Caco-2 (cell line): Measurements from ENCODE around the gene CHRD. TPM values are rescaled to one million over a fixed set of nuclear protein-coding genes. Genes with fewer than 3 reads are reported as not detected.

Experiments
- BruUV-seq: library from RNA; stranded (reverse); fragments of 400-500 nt; replicated peaks from 2 replicates; lab custom pipeline; 2021; lab: Mats Ljungman, UMichigan
- CTCF ChIA-PET: fragments of 300-600 bp; sonication (Branson Sonifier 250); formaldehyde crosslinking; loops from one replicate; lab custom pipeline; 2022; ENCODE audit warnings: antibody characterized with exemption; lab: Charles Lee
- POLR2A ChIA-PET: fragments of 300-600 bp; sonication (Branson Sonifier 250); formaldehyde crosslinking; loops from one replicate; lab custom pipeline; 2022; ENCODE audit warnings: antibody characterized with exemption; lab: Charles Lee
- DNase-seq, 2 experiments: peaks; one replicate each; pipeline versions ENCODE4 v3.0.0 to v3.0.0-alpha.2; 2020 to 2022
- H3K27me3 ChIP-seq: replicated peaks from 2 replicates; pipeline ENCODE4 v1.6.0; 2011; ENCODE audit warnings: low read length; ENCODE audit not compliant: control insufficient read depth, insufficient read depth
- H3K36me3 ChIP-seq: 2 replicates; pipeline ENCODE4 v1.5.1; 2011; ENCODE audit warnings: low read length; ENCODE audit not compliant: control insufficient read depth, insufficient read depth
- H3K4me1 ChIP-seq: fragments of 250-450 bp; sonication (Bioruptor Pico); 2 replicates; pipeline ENCODE4 v1.5.1; 2020; ENCODE audit warnings: mild to moderate bottlenecking
- H3K4me3 ChIP-seq: 2 replicates; pipeline ENCODE4 v1.5.1; 2011; ENCODE audit warnings: low read depth, mild to moderate bottlenecking, control low read depth, low read length
- H3K9me3 ChIP-seq: fragments of 250-450 bp; sonication (Bioruptor Pico); 2 replicates; pipeline ENCODE4 v1.5.1; 2020; ENCODE audit warnings: mild to moderate bottlenecking, moderate library complexity
- H3K27ac Mint-ChIP-seq: one replicate; pipeline ENCODE4 v1.8.0; 2022; ENCODE audit warnings: mixed read lengths; ENCODE audit not compliant: unreplicated experiment
- H3K27me3 Mint-ChIP-seq: one replicate; pipeline ENCODE4 v1.8.0; 2022; ENCODE audit warnings: mixed read lengths; ENCODE audit not compliant: insufficient read depth, unreplicated experiment
- H3K36me3 Mint-ChIP-seq: one replicate; pipeline ENCODE4 v1.8.0; 2022; ENCODE audit warnings: mild to moderate bottlenecking, mixed read lengths; ENCODE audit not compliant: insufficient read depth, unreplicated experiment
- H3K4me1 Mint-ChIP-seq: one replicate; pipeline ENCODE4 v1.8.0; 2022; ENCODE audit warnings: low read depth, mixed read lengths; ENCODE audit not compliant: unreplicated experiment
- H3K4me3 Mint-ChIP-seq: one replicate; pipeline ENCODE4 v1.8.0; 2022; ENCODE audit warnings: mild to moderate bottlenecking, moderate library complexity, mixed read lengths; ENCODE audit not compliant: unreplicated experiment
- H3K9me3 Mint-ChIP-seq: one replicate; pipeline ENCODE4 v1.8.0; 2022; ENCODE audit warnings: mixed read lengths; ENCODE audit not compliant: unreplicated experiment
- intact Hi-C: fragments of 100-400 bp; cut with micrococcal nuclease; formaldehyde crosslinking; loops from one replicate; pipeline ENCODE4 v1.10.0; 2022; ENCODE audit not compliant: unreplicated experiment
- total RNA-seq: library from RNA; stranded (reverse); gene quantifications from 2 replicates; pipeline ENCODE4 v1.2.3, GENCODE V29; 2022
- TF ChIP-seq, protein P1 (sequence below), 2 experiments: fragments of 200-600 bp in 1 of 2; IDR thresholded peaks; 1 replicate in 1 of 2; 2 replicates in 1 of 2; pipeline versions ENCODE4 v1.5.1 to v1.8.0; 2011 to 2022; ENCODE audit warnings: antibody characterized with exemption in 1 of 2, control low read depth in 1 of 2, inconsistent platforms in 1 of 2, low read depth in 1 of 2, low read length in 1 of 2, mild to moderate bottlenecking in 1 of 2, moderate library complexity in 1 of 2; ENCODE audit not compliant: insufficient read depth in 1 of 2, severe bottlenecking in 1 of 2, unreplicated experiment in 1 of 2

Gene CHRD
- total RNA-seq, 1 experiment from 2014 or later: 6.4 TPM

DNA sequence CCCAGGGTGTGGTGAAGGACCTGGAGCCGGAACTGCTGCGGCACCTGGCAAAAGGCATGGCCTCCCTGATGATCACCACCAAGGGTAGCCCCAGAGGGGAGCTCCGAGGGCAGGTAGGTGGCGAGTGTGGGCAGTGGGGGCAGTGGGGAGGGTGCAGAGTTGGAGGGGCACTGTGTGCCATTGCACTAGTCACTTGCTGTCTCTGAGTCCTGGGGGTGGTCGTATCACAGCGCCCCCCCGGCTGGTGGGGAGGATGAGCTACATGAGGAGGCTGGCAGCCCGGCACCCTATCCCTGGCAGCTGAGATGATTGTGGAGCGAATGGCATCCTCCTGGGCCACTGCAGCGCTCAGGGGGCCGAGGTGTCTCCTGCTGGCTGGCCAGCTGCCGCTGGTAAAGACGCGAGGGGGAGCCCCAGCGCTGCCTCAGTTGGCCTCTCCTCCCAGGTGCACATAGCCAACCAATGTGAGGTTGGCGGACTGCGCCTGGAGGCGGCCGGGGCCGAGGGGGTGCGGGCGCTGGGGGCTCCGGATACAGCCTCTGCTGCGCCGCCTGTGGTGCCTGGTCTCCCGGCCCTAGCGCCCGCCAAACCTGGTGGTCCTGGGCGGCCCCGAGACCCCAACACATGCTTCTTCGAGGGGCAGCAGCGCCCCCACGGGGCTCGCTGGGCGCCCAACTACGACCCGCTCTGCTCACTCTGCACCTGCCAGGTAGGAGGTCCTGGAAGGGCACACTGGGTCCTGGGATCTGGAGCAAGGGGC lies 6.4 kb downstream of the CHRD start:
- Mint-ChIP-seq H3K9me3 (no peaks in the 10 kb centered on the region), H3K27me3 (peaks cover 3% of the 10 kb centered on the region), H3K36me3 (no peaks in the 10 kb centered on the region), H3K27ac (no peak overlapping the region), H3K4me1 (no peaks in the 10 kb centered on the region), H3K4me3 (no peak overlapping the region)
- no peak for DNase-seq
- POLR2A ChIA-PET: interaction anchor here (0.6 kb wide), 2 partner anchors 18 to 26 kb away, joined by 3 to 4 read pairs; no protein-coding TSS in a partner anchor
- Histone ChIP-seq H3K4me1 (no peaks in the 10 kb centered on the region), H3K36me3 (peaks cover 1% of the 10 kb centered on the region; the same call in 1 of the 2 replicates), H3K9me3 (no peaks in the 10 kb centered on the region), H3K4me3 (no peak overlapping the region), H3K27me3 (no peaks in the 10 kb centered on the region; the same call in 1 of the 2 replicates)
- BruUV-seq: no TSS peak
- TF ChIP-seq, protein P1, sequence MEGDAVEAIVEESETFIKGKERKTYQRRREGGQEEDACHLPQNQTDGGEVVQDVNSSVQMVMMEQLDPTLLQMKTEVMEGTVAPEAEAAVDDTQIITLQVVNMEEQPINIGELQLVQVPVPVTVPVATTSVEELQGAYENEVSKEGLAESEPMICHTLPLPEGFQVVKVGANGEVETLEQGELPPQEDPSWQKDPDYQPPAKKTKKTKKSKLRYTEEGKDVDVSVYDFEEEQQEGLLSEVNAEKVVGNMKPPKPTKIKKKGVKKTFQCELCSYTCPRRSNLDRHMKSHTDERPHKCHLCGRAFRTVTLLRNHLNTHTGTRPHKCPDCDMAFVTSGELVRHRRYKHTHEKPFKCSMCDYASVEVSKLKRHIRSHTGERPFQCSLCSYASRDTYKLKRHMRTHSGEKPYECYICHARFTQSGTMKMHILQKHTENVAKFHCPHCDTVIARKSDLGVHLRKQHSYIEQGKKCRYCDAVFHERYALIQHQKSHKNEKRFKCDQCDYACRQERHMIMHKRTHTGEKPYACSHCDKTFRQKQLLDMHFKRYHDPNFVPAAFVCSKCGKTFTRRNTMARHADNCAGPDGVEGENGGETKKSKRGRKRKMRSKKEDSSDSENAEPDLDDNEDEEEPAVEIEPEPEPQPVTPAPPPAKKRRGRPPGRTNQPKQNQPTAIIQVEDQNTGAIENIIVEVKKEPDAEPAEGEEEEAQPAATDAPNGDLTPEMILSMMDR (IDR thresholded peaks at IDR 0.05; ENCODE audit: insufficient read depth in 1 of 2, low read depth in 1 of 2, low read length in 1 of 2, severe bottlenecking in 1 of 2, unreplicated experiment in 1 of 2): no peak
- CTCF ChIA-PET: interaction anchor here (0.7 kb wide), 1 partner anchor 15 kb away, joined by 5 read pairs; no protein-coding TSS in a partner anchor
- intact Hi-C loops: no loop called here

DNA sequence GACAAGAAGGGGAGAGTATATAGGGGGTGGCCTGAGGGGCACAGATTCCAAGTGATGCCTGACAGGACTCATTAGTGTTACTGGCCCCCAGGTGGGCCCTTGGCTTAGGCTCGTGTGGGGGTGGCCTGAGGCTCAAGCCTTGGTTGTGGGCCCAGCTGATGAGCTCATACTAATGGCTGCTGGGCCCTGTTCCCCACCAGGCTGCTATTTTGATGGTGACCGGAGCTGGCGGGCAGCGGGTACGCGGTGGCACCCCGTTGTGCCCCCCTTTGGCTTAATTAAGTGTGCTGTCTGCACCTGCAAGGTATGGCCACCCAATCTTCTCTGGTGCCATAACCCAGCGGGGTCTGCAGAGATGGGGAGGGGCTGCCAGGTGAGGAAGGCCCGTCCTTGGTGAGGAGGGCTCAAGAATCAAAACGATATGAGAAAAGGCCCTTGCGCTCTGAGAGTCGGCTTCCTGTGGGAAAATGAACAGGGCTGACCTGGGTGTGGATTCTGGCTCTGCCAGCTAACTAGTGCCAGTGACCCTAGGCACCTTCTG lies 7.4 kb downstream of the CHRD start:
- Mint-ChIP-seq H3K27me3 (peaks cover 3% of the 10 kb centered on the region), H3K4me3 (no peak overlapping the region), H3K36me3 (no peaks in the 10 kb centered on the region), H3K4me1 (no peaks in the 10 kb centered on the region), H3K27ac (no peak overlapping the region), H3K9me3 (no peaks in the 10 kb centered on the region)
- ChIA-PET POLR2A (no interaction called here), CTCF (no interaction called here)
- Histone ChIP-seq H3K9me3 (no peaks in the 10 kb centered on the region), H3K4me1 (no peaks in the 10 kb centered on the region), H3K36me3 (peaks cover 1% of the 10 kb centered on the region; the same call in 1 of the 2 replicates), H3K27me3 (no peaks in the 10 kb centered on the region; the same call in 1 of the 2 replicates), H3K4me3 (no peak overlapping the region)
- no TSS peak for BruUV-seq
- DNase-seq: no peak
- intact Hi-C loops: no loop called here
- TF ChIP-seq, protein P1 (IDR thresholded peaks at IDR 0.05; ENCODE audit: insufficient read depth in 1 of 2, low read depth in 1 of 2, low read length in 1 of 2, severe bottlenecking in 1 of 2, unreplicated experiment in 1 of 2): no peak

DNA sequence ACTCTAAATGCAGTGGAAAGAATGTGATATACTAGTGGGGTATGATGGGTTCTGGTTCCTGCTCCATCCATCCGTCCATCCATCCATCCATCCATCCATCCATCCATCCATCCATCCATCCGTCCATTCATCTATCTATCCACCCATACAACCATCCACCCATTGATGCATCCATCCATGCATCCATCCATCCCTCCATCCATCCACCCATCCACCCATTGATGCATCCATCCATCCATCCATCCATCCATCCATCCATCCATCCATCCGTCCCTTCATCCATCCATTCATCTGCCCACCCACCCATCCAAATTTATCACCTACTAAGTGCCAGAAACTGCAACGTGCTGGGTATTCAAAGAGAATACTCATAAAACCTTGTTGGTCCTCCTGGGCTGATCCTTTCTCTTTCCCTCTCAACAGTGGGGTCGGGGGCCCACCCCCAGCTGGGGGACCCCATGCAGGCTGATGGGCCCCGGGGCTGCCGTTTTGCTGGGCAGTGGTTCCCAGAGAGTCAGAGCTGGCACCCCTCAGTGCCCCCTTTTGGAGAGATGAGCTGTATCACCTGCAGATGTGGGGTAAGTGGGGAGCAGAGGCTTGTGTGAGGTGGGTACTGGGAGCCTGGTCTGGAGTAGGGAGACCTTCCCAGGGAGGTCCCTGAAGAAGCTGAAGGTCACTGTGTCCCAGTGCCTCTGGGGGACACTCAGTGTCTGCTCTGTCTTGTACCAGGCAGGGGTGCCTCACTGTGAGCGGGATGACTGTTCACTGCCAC lies 8.5 kb downstream of the CHRD start:
- Mint-ChIP-seq H3K27me3 (peaks cover 3% of the 10 kb centered on the region), H3K36me3 (no peaks in the 10 kb centered on the region), H3K27ac (no peak overlapping the region), H3K9me3 (no peaks in the 10 kb centered on the region), H3K4me3 (no peak overlapping the region), H3K4me1 (no peaks in the 10 kb centered on the region)
- Histone ChIP-seq H3K9me3 (no peaks in the 10 kb centered on the region), H3K27me3 (no peaks in the 10 kb centered on the region; the same call in 1 of the 2 replicates), H3K4me1 (no peaks in the 10 kb centered on the region), H3K4me3 (no peak overlapping the region), H3K36me3 (peaks cover 1% of the 10 kb centered on the region; the same call in 1 of the 2 replicates)
- intact Hi-C loops: no loop called here
- ChIA-PET POLR2A (no interaction called here), CTCF (interaction anchor here (1.6 kb wide), 1 partner anchor 17 kb away, joined by 6 read pairs; no protein-coding TSS in a partner anchor)
- TF ChIP-seq, protein P1 (IDR thresholded peaks at IDR 0.05; ENCODE audit: insufficient read depth in 1 of 2, low read depth in 1 of 2, low read length in 1 of 2, severe bottlenecking in 1 of 2, unreplicated experiment in 1 of 2): no peak
- no TSS peak for BruUV-seq
- no peak for DNase-seq
